Fibroblast of villous mesenchyme (primary cell): ENCODE measurements around the gene CCDC93. TPM values are rescaled to one million over a fixed set of nuclear protein-coding genes. Genes with fewer than 3 reads are reported as not detected.
"Not testable (repeated sequence)": the region's sequence is repeated elsewhere in the genome, so short reads cannot be mapped to it uniquely, and the experiment has no call there.

Experiments
- DNase-seq: peaks from one replicate; pipeline ENCODE4 v3.0.0-alpha.2; 2010; ENCODE audit warnings: low read depth
- H3K4me3 ChIP-seq: 2 replicates; pipeline ENCODE4 v1.5.1; 2011; ENCODE audit warnings: low read depth, mild to moderate bottlenecking, low read length
- total RNA-seq: library from RNA; depleted of rRNA; stranded (reverse); fragments of >200 nt; gene quantifications from 2 replicates; pipeline ENCODE4 v1.2.3, GENCODE V29; 2012
- TF ChIP-seq, protein P1 (sequence below): IDR thresholded peaks from 2 replicates; pipeline ENCODE4 v1.5.1; 2012; ENCODE audit warnings: low read depth, mild to moderate bottlenecking, low read length; ENCODE audit not compliant: insufficient read depth

Gene CCDC93
- total RNA-seq, 1 donor = 28.1 TPM

DNA sequence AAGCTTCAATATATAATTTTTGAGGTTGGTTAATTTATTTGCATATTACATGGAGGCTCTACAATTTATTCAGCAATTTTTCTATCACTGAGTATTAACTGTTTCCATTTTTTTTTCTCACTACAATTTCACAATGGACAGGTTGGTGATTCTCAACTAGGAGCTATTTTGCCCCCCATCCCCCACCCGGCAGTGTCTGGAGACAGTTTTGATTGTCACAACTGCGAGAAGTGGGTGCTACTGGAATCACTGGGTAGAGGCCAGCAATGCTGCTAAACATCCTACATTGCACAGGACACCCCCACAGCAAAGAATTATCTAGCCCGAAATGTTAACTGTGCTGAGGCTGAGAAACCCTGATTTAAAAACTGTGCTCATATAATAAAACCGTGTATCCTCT, 82.6 kb downstream of the CCDC93 start:
- H3K4me3 ChIP-seq = no peak overlapping the region
- DNase-seq = no peak
- TF ChIP-seq, protein P1, sequence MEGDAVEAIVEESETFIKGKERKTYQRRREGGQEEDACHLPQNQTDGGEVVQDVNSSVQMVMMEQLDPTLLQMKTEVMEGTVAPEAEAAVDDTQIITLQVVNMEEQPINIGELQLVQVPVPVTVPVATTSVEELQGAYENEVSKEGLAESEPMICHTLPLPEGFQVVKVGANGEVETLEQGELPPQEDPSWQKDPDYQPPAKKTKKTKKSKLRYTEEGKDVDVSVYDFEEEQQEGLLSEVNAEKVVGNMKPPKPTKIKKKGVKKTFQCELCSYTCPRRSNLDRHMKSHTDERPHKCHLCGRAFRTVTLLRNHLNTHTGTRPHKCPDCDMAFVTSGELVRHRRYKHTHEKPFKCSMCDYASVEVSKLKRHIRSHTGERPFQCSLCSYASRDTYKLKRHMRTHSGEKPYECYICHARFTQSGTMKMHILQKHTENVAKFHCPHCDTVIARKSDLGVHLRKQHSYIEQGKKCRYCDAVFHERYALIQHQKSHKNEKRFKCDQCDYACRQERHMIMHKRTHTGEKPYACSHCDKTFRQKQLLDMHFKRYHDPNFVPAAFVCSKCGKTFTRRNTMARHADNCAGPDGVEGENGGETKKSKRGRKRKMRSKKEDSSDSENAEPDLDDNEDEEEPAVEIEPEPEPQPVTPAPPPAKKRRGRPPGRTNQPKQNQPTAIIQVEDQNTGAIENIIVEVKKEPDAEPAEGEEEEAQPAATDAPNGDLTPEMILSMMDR = no peak

DNA sequence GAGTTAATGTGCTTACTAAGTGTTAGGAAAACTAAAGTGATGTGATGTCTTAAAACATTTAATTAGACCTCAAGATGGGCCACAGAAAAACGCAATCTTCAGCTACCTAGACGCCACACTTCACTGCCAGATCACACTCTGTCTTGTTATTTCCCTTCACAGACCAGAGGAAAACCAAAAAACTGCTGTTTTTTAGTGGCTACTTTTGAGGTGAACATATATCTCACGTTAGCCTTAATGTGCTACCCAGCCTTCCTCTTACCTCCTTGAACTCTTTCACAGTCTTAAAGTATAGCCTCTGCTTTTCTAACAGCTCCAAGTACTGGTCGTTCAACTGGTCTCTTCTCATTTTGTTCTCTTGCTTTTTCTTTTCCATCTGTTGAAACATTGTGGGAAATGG, 83.1 kb downstream of the CCDC93 start:
- no peak for DNase-seq
- H3K4me3 ChIP-seq = no peak overlapping the region
- TF ChIP-seq, protein P1 = no peak

DNA sequence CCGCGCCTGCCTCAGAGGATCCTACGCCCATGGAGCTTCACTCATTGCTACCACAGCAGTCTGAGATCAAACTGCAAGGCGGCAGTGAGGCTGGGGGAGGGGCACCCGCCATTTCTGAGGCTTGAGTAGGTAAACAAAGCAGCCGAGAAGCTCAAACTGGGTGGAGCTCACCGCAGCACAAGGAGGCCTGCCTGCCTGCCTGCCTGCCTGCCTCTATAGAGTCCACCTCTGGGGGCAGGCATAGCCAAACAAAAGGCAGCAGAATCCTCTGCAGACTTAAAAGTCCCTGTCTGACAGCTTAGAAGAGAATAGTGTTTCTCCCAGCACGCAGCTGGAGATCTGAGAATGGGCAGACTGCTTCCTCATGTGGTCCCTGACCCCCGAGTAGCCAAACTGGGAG, 90.4 kb downstream of the CCDC93 start:
- DNase-seq = not testable (repeated sequence)

DNA sequence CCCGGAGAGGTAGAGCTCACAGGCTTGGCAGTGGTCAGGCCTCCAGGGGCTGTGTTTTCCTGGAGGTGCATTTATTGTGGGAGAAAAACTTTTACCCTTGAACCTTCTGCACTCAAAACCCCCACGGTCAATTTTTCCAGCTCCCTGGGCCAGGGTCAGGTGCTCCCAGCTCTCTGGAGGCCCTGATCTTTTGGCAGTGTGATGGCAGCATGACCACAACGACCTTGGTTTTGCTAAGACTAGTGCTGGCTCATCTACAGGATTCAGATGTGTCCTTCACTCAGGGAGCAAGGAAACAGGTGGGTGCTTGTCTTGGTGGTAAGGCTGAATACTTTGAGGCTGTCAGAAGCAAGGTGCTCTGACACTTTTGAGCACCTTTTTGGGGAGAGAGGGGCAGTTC, 92.3 kb downstream of the CCDC93 start:
- no peak for DNase-seq
- TF ChIP-seq, protein P1 = no peak
- no peak overlapping the region for H3K4me3 ChIP-seq

More for the DNA sequence above, 90.4 kb downstream of the CCDC93 start:
- not testable (repeated sequence) for H3K4me3 ChIP-seq

DNA sequence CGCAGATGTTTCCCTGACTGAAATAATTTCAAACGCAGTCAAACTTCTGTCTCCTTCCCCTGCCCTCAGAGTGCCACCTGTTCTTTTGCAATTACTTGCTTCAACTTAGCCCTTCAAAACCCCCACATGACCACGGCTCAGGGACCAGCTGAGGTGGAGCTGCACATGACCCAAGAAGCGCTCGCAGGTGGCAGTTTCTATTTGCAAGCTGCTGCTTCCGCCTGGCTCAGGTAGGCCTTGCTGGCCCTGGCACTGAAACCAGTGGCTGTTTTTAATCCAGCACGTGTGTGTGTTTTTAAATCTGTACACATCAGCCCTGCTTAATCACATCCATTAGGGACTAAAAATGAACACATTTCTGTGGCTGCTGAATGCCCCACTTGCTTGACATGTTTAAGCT, 95.3 kb downstream of the CCDC93 start:
- no peak for DNase-seq
- TF ChIP-seq, protein P1 = no peak
- H3K4me3 ChIP-seq = no peak overlapping the region

DNA sequence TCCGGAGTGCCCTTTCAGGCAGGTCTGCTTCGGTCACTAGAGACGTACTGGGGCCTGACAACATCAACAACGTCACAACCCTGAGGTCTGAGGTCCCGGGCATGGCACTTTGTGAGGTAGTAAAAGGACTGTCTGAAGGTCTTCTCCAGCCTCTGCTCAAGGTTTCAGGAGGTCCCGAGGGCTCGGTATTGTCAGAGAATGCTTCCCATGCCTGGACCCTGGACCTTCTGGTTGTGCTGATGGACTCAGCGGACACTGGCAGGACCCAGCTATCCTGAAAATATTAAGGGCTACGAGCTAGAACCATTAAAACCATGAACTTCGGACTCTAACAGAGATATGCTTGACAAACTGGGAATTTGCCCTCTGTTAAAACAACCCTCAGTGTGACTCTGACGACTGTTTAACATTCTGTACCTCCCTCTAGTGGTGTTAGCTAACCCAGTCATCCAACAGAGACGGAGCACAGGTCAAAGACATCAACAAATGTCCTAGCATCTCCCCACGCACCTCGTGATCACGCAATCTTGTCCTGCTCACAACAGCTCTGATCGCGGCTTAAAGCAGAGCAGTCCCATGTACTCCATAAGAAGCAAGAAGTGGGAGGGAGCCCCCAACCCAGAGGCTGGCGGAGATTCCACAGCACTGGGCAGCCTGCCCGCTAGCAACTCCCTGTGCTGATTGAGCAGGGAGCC, 96.5 kb downstream of the CCDC93 start:
- no peak overlapping the region for H3K4me3 ChIP-seq
- TF ChIP-seq, protein P1 = peak; percentile 33
- DNase-seq = no peak

DNA sequence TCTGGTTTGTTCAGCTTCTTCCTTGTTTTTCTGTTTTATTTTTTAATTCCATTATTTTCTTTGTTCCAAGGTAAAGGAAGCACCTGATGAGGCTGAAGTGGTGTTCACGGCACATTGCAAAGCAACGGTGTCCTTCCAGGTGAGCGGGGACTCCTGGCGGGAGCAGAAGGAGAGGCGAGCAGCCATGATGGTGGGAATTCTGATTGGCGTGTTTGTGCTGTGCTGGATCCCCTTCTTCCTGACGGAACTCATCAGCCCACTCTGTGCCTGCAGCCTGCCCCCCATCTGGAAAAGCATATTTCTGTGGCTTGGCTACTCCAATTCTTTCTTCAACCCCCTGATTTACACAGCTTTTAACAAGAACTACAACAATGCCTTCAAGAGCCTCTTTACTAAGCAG, 110.9 kb downstream of the CCDC93 start:
- H3K4me3 ChIP-seq = no peak overlapping the region
- TF ChIP-seq, protein P1 = no peak
- no peak for DNase-seq
